ENCODE measurements around the gene COQ6.
"Not testable (repeated sequence)": the region's sequence is repeated elsewhere in the genome, so short reads cannot be mapped to it uniquely, and the experiment has no call there.

COQ6 gene

GRCh38 chr14:73965216-73965615, 15.1 kb downstream of the COQ6 start:
- no peak for TF ChIP-seq CTCF (IDR thresholded peaks at IDR 0.05; ENCODE audit: low read depth, low read length)
- no peaks in the 10 kb centered on the region for H3K9me3 ChIP-seq
- no peaks in the 10 kb centered on the region for H3K4me1 ChIP-seq
- no peak overlapping the region for H3K4me3 ChIP-seq (ENCODE audit: low read depth, low read length)
- no peaks in the 10 kb centered on the region for H3K27me3 ChIP-seq
- peaks cover 9% of the 10 kb centered on the region for H3K36me3 ChIP-seq
- DNase-seq, result no peak

GRCh38 chr14:73968885-73969284, 18.8 kb downstream of the COQ6 start:
- Histone ChIP-seq H3K27me3 (no peaks in the 10 kb centered on the region), H3K36me3 (no peaks in the 10 kb centered on the region), H3K4me1 (peaks cover 11% of the 10 kb centered on the region; the same call in 1 of the 2 replicates), H3K9me3 (no peaks in the 10 kb centered on the region), H3K4me3 (ENCODE audit: low read depth, low read length) (no peak overlapping the region)
- no peak for DNase-seq
- TF ChIP-seq CTCF (IDR thresholded peaks at IDR 0.05; ENCODE audit: low read depth, low read length), result no peak

- H3K36me3 ChIP-seq, result no peaks in the 10 kb centered on the region
- H3K9me3 ChIP-seq, result no peaks in the 10 kb centered on the region
- peak; percentile 69 for DNase-seq
- no peak overlapping the region for H3K4me3 ChIP-seq (ENCODE audit: low read depth, low read length)
- H3K27me3 ChIP-seq, result no peaks in the 10 kb centered on the region
- no peak for TF ChIP-seq CTCF (IDR thresholded peaks at IDR 0.05; ENCODE audit: low read depth, low read length)
- H3K4me1 ChIP-seq, result peaks cover 15% of the 10 kb centered on the region; the same call in 1 of the 2 replicates
These were observed 23.4 kb downstream of the COQ6 start for GRCh38 chr14:73973497-73973896.

- no peak for DNase-seq
- TF ChIP-seq CTCF (IDR thresholded peaks at IDR 0.05; ENCODE audit: low read depth, low read length), result no peak
- Histone ChIP-seq H3K4me3 (ENCODE audit: low read depth, low read length) (no peak overlapping the region), H3K36me3 (no peaks in the 10 kb centered on the region), H3K4me1 (peaks cover 15% of the 10 kb centered on the region; the same call in 1 of the 2 replicates), H3K27me3 (no peaks in the 10 kb centered on the region), H3K9me3 (no peaks in the 10 kb centered on the region)
These were observed 26.0 kb downstream of the COQ6 start for GRCh38 chr14:73976125-73976524.

- DNase-seq, result no peak
- H3K36me3 ChIP-seq, result no peaks in the 10 kb centered on the region
- no peak for TF ChIP-seq CTCF (IDR thresholded peaks at IDR 0.05; ENCODE audit: low read depth, low read length)
These were observed 27.8 kb downstream of the COQ6 start for GRCh38 chr14:73977896-73978295.

GRCh38 chr14:73988065-73988464, 38.0 kb downstream of the COQ6 start:
- Histone ChIP-seq H3K4me1 (no peaks in the 10 kb centered on the region), H3K36me3 (no peaks in the 10 kb centered on the region), H3K9me3 (no peaks in the 10 kb centered on the region), H3K27me3 (no peaks in the 10 kb centered on the region), H3K4me3 (ENCODE audit: low read depth, low read length) (no peak overlapping the region)
- TF ChIP-seq CTCF (IDR thresholded peaks at IDR 0.05; ENCODE audit: low read depth, low read length), result no peak
- DNase-seq, result no peak

More at GRCh38 chr14:73977896-73978295, 27.8 kb downstream of the COQ6 start:
- peaks cover 12% of the 10 kb centered on the region; the same call in 1 of the 2 replicates for H3K4me1 ChIP-seq
- H3K9me3 ChIP-seq, result no peaks in the 10 kb centered on the region
- H3K27me3 ChIP-seq, result no peaks in the 10 kb centered on the region
- H3K4me3 ChIP-seq (ENCODE audit: low read depth, low read length), result no peak overlapping the region

GRCh38 chr14:73988656-73989055, 38.6 kb downstream of the COQ6 start:
- not testable (repeated sequence) for H3K4me3 ChIP-seq (ENCODE audit: low read depth, low read length); DNase-seq; H3K4me1 ChIP-seq; H3K36me3 ChIP-seq; H3K9me3 ChIP-seq; H3K27me3 ChIP-seq
